Activated CD4-positive, alpha-beta T cell treated with anti-CD3 and anti-CD28 coated beads, Interleukin-2, amount 50 U/mL, for 4 hours (primary cell): Measurements from ENCODE around the gene MEOX2.

Source experiments
- DNase-seq, 2 experiments: peaks; one replicate each; pipeline ENCODE4 v3.0.0-alpha.2; 2020

The MEOX2 gene

GRCh38 chr7:15686295-15686956 is at the start of gene MEOX2:
Gene MEOX2, minus strand, starts transcription at chr7:15686683. Its CDS starts 281 bp downstream, at chr7:15686402.
- no peak for DNase-seq

- DNase-seq, result no peak
These were observed 43.3 kb upstream of the MEOX2 start for GRCh38 chr7:15729746-15730145.

- no peak for DNase-seq
These were observed 38.6 kb upstream of the MEOX2 start for GRCh38 chr7:15725051-15725450.

- DNase-seq, result no peak
These were observed 37.4 kb upstream of the MEOX2 start for GRCh38 chr7:15723841-15724240.

GRCh38 chr7:15720849-15721471 is 34.5 kb upstream of the MEOX2 start:
- DNase-seq, result no peak

GRCh38 chr7:15719311-15719710 is 32.8 kb upstream of the MEOX2 start:
- no peak for DNase-seq

GRCh38 chr7:15715435-15715834 is 29.0 kb upstream of the MEOX2 start:
- no peak for DNase-seq

GRCh38 chr7:15709978-15710377 is 23.5 kb upstream of the MEOX2 start:
- DNase-seq, result no peak

- no peak for DNase-seq
These were observed 21.1 kb upstream of the MEOX2 start for GRCh38 chr7:15707570-15707969.

- no peak for DNase-seq
These were observed 17.2 kb upstream of the MEOX2 start for GRCh38 chr7:15703732-15704131.

GRCh38 chr7:15692501-15693020 is 6.1 kb upstream of the MEOX2 start:
- DNase-seq, result no peak

- DNase-seq, result no peak
These were observed 2.4 kb upstream of the MEOX2 start for GRCh38 chr7:15688911-15689310.

GRCh38 chr7:15688279-15688626 is 1.8 kb upstream of the MEOX2 start:
- DNase-seq, result no peak

GRCh38 chr7:15687546-15688278 is 1.2 kb upstream of the MEOX2 start:
- no peak for DNase-seq

GRCh38 chr7:15686957-15687545 is 568 bp upstream of the MEOX2 start:
- DNase-seq, result no peak

GRCh38 chr7:15685358-15686294 is 857 bp downstream of the MEOX2 start:
- no peak for DNase-seq

GRCh38 chr7:15684871-15685270 is 1.6 kb downstream of the MEOX2 start:
- no peak for DNase-seq

GRCh38 chr7:15684111-15684800 is 2.2 kb downstream of the MEOX2 start:
- DNase-seq, result no peak

- DNase-seq, result no peak
These were observed 3.7 kb downstream of the MEOX2 start for GRCh38 chr7:15682751-15683245.

GRCh38 chr7:15682111-15682510 is 4.4 kb downstream of the MEOX2 start:
- no peak for DNase-seq

- no peak for DNase-seq
These were observed 4.9 kb downstream of the MEOX2 start for GRCh38 chr7:15681631-15682030.

- DNase-seq, result no peak
These were observed 5.3 kb downstream of the MEOX2 start for GRCh38 chr7:15681186-15681585.
